ENCODE results near the gene MAST4. TPM values are rescaled to one million over a fixed set of nuclear protein-coding genes. Genes with fewer than 3 reads are reported as not detected.
A peak's percentile ranks its signal among the peaks of the same experiment; 100 is the strongest.

Gene MAST4
- total RNA-seq, 1 experiment from 2014 or later = 10.9 TPM

DNA sequence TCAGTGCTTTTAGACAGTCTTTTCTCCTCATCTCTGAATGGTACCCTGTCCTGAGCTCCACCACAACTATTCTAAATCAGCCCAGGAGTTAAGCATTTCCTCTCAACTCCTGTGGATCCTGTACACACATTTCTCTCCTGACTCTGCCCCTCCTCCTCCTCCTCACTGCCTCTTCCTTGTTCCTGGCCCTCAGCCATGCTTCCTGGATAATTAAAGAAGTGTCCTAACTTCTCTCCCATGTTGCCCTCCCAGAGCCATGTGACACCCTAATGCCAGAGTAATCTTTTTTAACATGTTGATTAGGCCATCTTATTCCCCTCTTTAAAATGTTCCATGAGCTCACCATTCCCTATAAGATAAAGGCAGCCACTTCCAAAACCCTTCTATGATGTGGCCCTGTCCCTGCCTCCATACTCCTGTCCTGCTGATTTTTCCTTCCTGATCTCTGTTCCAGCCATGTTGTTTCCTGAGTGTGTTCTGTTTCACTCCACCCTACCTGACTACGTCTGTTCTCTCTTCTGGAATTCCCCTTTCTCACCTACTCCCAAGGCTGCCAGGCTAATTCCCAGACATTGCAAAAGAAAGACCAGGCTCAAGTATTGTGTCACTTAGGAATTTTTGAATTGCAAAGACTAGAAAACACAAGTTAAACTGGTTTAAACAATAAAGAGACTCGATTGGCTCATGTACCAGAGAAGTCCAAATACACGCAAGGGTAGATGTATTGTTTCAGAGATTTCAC is 295.2 kb downstream of the MAST4 start:
- H3K4me3 Mint-ChIP-seq (ENCODE audit: low read depth, unreplicated experiment) = peak overlapping the region; percentile 39
- no peaks in the 10 kb centered on the region for H3K9me3 Mint-ChIP-seq (ENCODE audit: low read depth, unreplicated experiment)
- no peaks in the 10 kb centered on the region for H3K27me3 Mint-ChIP-seq (ENCODE audit: unreplicated experiment)
- peaks cover 23% of the 10 kb centered on the region for H3K4me1 Mint-ChIP-seq (ENCODE audit: low read depth, unreplicated experiment)
- TF ChIP-seq, protein P1, sequence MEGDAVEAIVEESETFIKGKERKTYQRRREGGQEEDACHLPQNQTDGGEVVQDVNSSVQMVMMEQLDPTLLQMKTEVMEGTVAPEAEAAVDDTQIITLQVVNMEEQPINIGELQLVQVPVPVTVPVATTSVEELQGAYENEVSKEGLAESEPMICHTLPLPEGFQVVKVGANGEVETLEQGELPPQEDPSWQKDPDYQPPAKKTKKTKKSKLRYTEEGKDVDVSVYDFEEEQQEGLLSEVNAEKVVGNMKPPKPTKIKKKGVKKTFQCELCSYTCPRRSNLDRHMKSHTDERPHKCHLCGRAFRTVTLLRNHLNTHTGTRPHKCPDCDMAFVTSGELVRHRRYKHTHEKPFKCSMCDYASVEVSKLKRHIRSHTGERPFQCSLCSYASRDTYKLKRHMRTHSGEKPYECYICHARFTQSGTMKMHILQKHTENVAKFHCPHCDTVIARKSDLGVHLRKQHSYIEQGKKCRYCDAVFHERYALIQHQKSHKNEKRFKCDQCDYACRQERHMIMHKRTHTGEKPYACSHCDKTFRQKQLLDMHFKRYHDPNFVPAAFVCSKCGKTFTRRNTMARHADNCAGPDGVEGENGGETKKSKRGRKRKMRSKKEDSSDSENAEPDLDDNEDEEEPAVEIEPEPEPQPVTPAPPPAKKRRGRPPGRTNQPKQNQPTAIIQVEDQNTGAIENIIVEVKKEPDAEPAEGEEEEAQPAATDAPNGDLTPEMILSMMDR (IDR thresholded peaks at IDR 0.05; ENCODE audit: unreplicated experiment) = no peak
- intact Hi-C loops (cut with micrococcal nuclease; ENCODE audit: unreplicated experiment) = no loop called here
- no TSS peak for BruUV-seq (replicated peaks)
- CTCF ChIA-PET = interaction anchor here (0.5 kb wide), 1 partner anchor 1681 kb away, joined by 4 read pairs; no protein-coding TSS in a partner anchor
- peak overlapping the region; percentile 97 for H3K27ac Mint-ChIP-seq (ENCODE audit: unreplicated experiment)
- DNase-seq = no peak
- H3K36me3 Mint-ChIP-seq (ENCODE audit: insufficient read depth, unreplicated experiment) = peaks cover 6% of the 10 kb centered on the region

DNA sequence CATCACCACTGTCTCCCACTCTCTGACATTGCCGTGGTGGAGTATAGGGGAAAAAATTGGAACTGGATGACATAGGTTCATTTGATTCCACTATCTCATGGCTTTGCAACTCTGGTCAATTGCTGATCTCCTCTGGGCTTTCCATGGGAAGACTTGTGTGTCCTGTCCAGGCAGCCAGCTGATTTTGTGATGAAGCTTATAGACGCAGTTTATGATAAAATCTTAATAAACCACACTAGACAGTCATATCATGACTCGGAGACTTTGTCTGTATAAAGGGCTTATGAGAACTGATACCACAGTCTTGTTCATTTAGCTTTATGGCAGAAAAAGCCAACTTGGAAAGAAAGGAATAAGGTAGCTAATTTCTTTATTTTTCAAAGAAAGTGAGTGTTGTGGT is 296.5 kb downstream of the MAST4 start:
- TF ChIP-seq, protein P1 (IDR thresholded peaks at IDR 0.05; ENCODE audit: unreplicated experiment) = no peak
- H3K27me3 Mint-ChIP-seq (ENCODE audit: unreplicated experiment) = no peaks in the 10 kb centered on the region

DNA sequence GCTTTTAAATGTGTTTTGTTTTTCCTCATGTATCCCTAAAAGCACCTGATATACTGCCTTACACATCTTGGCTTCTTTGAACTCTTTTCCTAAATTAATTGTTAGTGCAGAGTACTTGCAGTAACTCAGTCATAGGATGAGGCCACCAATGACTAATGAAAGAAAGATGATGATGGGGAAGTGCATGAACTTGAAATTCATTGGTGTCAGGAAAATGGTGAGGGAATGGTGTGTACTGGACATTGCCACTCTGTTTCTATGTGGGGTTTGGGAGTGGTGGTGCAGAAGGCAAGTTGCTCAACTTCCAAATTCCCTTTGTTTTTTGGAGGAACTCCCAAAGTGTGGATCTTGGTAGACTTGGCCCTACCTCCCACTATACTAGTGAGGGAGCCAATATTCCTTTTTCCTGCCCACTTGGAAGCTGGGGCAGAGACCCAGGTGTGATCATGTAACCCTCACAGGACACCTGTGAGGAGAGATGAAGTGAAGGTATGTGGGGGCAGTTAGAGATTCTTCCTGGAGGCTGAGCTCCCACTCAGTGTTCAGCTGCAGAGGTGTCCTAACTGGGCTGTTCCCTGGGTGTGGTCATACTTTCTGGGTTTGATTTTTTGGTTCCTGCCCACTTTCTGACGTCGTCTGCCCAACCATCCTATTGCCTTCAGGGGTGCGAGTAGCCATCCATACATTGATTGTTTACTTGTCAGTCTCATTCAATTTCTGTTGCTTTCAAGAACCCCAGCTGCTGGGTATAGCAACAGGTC is 298.5 kb downstream of the MAST4 start:
- Mint-ChIP-seq H3K9me3 (ENCODE audit: low read depth, unreplicated experiment) (no peaks in the 10 kb centered on the region), H3K4me1 (ENCODE audit: low read depth, unreplicated experiment) (peaks cover 23% of the 10 kb centered on the region), H3K27me3 (ENCODE audit: unreplicated experiment) (no peaks in the 10 kb centered on the region), H3K27ac (ENCODE audit: unreplicated experiment) (no peak overlapping the region), H3K36me3 (ENCODE audit: insufficient read depth, unreplicated experiment) (peaks cover 6% of the 10 kb centered on the region), H3K4me3 (ENCODE audit: low read depth, unreplicated experiment) (no peak overlapping the region)
- TF ChIP-seq, protein P1 (IDR thresholded peaks at IDR 0.05; ENCODE audit: unreplicated experiment) = no peak
- DNase-seq = no peak
- BruUV-seq (replicated peaks) = no TSS peak
- CTCF ChIA-PET = no interaction called here
- intact Hi-C loops (cut with micrococcal nuclease; ENCODE audit: unreplicated experiment) = no loop called here

More for the DNA sequence above, 296.5 kb downstream of the MAST4 start:
- H3K4me3 Mint-ChIP-seq (ENCODE audit: low read depth, unreplicated experiment) = no peak overlapping the region
- no peaks in the 10 kb centered on the region for H3K9me3 Mint-ChIP-seq (ENCODE audit: low read depth, unreplicated experiment)
- BruUV-seq (replicated peaks) = no TSS peak
- CTCF ChIA-PET = interaction anchor here (0.7 kb wide), 1 partner anchor 21 kb away, joined by 3 read pairs; no protein-coding TSS in a partner anchor
- peaks cover 6% of the 10 kb centered on the region for H3K36me3 Mint-ChIP-seq (ENCODE audit: insufficient read depth, unreplicated experiment)
- no peak for DNase-seq
- intact Hi-C loops (cut with micrococcal nuclease; ENCODE audit: unreplicated experiment) = no loop called here
- peak overlapping the region; percentile 25 for H3K27ac Mint-ChIP-seq (ENCODE audit: unreplicated experiment)
- peaks cover 23% of the 10 kb centered on the region for H3K4me1 Mint-ChIP-seq (ENCODE audit: low read depth, unreplicated experiment)

DNA sequence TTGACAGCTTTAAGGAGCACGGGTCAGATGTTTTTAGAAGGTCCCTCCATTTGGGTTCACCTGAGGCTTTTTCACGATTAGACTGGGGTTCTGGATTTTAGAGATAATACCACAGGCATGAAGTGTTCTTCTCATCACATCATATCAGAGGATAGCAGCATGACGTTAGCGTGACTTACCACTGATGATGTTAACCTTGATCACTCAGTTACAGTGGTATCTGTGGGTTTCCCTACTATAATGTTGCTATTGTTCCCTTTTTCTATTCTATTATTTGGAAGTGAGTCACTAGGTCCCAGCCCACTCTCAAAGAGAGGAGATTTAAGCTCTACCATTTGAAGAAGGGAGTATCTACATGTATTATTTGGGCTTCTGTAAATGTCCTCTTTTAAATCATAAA is 300.0 kb downstream of the MAST4 start:
- CTCF ChIA-PET = no interaction called here
- H3K27ac Mint-ChIP-seq (ENCODE audit: unreplicated experiment) = no peak overlapping the region

More for the DNA sequence above, 300.0 kb downstream of the MAST4 start:
- no TSS peak for BruUV-seq (replicated peaks)
- no peak overlapping the region for H3K4me3 Mint-ChIP-seq (ENCODE audit: low read depth, unreplicated experiment)
- H3K36me3 Mint-ChIP-seq (ENCODE audit: insufficient read depth, unreplicated experiment) = peaks cover 6% of the 10 kb centered on the region
- TF ChIP-seq, protein P1 (IDR thresholded peaks at IDR 0.05; ENCODE audit: unreplicated experiment) = no peak
- DNase-seq = no peak
- intact Hi-C loops (cut with micrococcal nuclease; ENCODE audit: unreplicated experiment) = no loop called here
- H3K9me3 Mint-ChIP-seq (ENCODE audit: low read depth, unreplicated experiment) = no peaks in the 10 kb centered on the region
- no peaks in the 10 kb centered on the region for H3K27me3 Mint-ChIP-seq (ENCODE audit: unreplicated experiment)
- H3K4me1 Mint-ChIP-seq (ENCODE audit: low read depth, unreplicated experiment) = peaks cover 17% of the 10 kb centered on the region
